HepG2 (cell line): ENCODE data around the gene PRKG1.

ENCODE experiments used
- EZH2 ChIP-seq: conservative IDR thresholded peaks from 2 replicates; pipeline ENCODE4 v1.6.1; 2012; ENCODE audit warnings: mild to moderate bottlenecking, low read depth, low read length, moderate library complexity
- FOXJ3 ChIP-seq: sonication (generic); formaldehyde crosslinking; IDR thresholded peaks from 2 replicates; pipeline ENCODE4 v1.4.0; 2020; ENCODE audit warnings: missing genetic modification reagents, mild to moderate bottlenecking, borderline replicate concordance
- HBP1 ChIP-seq: IDR thresholded peaks from 2 replicates; pipeline ENCODE4 v1.6.1; 2016; ENCODE audit warnings: low read depth, control low read depth
- KAT8 ChIP-seq: IDR thresholded peaks from 2 replicates; pipeline ENCODE4 v1.6.1; 2016; ENCODE audit warnings: missing genetic modification reagents, missing compliant biosample characterization
- POLR2A ChIP-seq, 2 experiments: IDR thresholded peaks; 2 replicates each; pipeline ENCODE4 v1.6.1; 2011; ENCODE audit warnings: low read depth in 2 of 2, low read length in 2 of 2, mild to moderate bottlenecking in 1 of 2, moderate library complexity in 1 of 2; ENCODE audit not compliant: insufficient read depth in 1 of 2
- RELA ChIP-seq: sonication (generic); formaldehyde crosslinking; IDR thresholded peaks from 2 replicates; pipeline ENCODE4 v1.4.0; 2020; ENCODE audit warnings: missing genetic modification reagents
- RFX5 ChIP-seq: IDR thresholded peaks from 2 replicates; pipeline ENCODE4 v1.6.1; 2011; ENCODE audit warnings: low read depth, low read length, improper control_type of control experiment
- SNAPC5 ChIP-seq: sonication (generic); formaldehyde crosslinking; IDR thresholded peaks from 2 replicates; pipeline ENCODE4 v1.8.1; 2023; ENCODE audit warnings: mild to moderate bottlenecking, missing genetic modification reagents, borderline replicate concordance
- SP1 ChIP-seq, 2 experiments: fragments of 450-650 bp in 1 of 2; sonication (generic) in 1 of 2; formaldehyde crosslinking in 1 of 2; IDR thresholded peaks; 2 replicates each; pipeline versions ENCODE4 v1.4.0 to v1.6.1; 2016 to 2020; ENCODE audit warnings: missing genetic modification reagents in 1 of 2
- YY1 ChIP-seq: IDR thresholded peaks from 2 replicates; pipeline ENCODE4 v1.6.1; 2011; ENCODE audit warnings: low read length, low read depth, moderate library complexity, mild to moderate bottlenecking; ENCODE audit not compliant: insufficient read depth, insufficient replicate concordance
- ZNF138 ChIP-seq: sonication (generic); formaldehyde crosslinking; IDR thresholded peaks from 2 replicates; pipeline ENCODE4 v1.5.0; 2020; ENCODE audit warnings: mild to moderate bottlenecking, low read depth, missing genetic modification reagents
- ZNF44 ChIP-seq: sonication (generic); formaldehyde crosslinking; IDR thresholded peaks from 2 replicates; pipeline ENCODE4 v1.5.1; 2020; ENCODE audit warnings: mild to moderate bottlenecking, missing genetic modification reagents

- no peak for TF ChIP-seq POLR2A (IDR thresholded peaks at IDR 0.05; ENCODE audit: insufficient read depth in 1 of 2, low read depth in 2 of 2, low read length in 2 of 2)
- TF ChIP-seq SP1 (IDR thresholded peaks at IDR 0.05): no peak
- TF ChIP-seq SP1 (CRISPR knock-in tag; IDR thresholded peaks at IDR 0.05): no peak
- TF ChIP-seq YY1: no peak
- no peak for TF ChIP-seq FOXJ3 (CRISPR knock-in tag)
- TF ChIP-seq RELA: no peak
- TF ChIP-seq ZNF44 (CRISPR knock-in tag): no peak
- no peak for TF ChIP-seq ZNF138
- no peak for TF ChIP-seq EZH2
- TF ChIP-seq RFX5: no peak
- no peak for TF ChIP-seq SNAPC5
- no peak for TF ChIP-seq HBP1 (CRISPR knock-in tag)
- no peak for TF ChIP-seq KAT8 (CRISPR knock-in tag)
These were observed 470.6 kb downstream of the PRKG1 start for GRCh38 chr10:51544933-51545332.
